HG03575 (cell line): ENCODE results near the gene ANO2.

ENCODE experiments used
- ATAC-seq: cut with Tn5 transposase; IDR thresholded peaks from one replicate; pipeline ENCODE4 v1.9.1; 2021; ENCODE audit not compliant: unreplicated experiment, insufficient number of reproducible peaks, low FRiP score; ENCODE audit errors: extremely low read depth

The ANO2 gene

DNA sequence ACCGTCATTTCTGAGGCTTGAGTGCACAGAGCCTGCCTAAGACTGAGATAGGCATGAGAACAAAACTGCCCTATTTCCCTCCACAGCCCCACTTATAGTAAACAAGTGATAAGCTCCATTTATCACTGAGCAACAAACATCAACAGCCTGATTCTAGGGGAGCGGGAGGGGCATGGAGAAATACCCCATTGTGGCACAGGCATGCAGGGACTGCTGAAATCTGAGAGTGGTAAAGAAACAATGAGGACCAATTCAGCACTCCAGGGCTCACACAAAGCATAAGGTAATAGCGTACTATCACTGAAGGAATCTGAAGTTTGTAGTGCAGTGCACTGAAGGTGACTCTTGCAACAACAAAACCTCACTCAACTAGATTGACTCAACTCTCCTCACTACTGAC lies 186.7 kb downstream of the ANO2 start:
- no peak for ATAC-seq

- ATAC-seq = no peak
These were observed 188.7 kb downstream of the ANO2 start for GRCh38 chr12:5756338-5756842.

DNA sequence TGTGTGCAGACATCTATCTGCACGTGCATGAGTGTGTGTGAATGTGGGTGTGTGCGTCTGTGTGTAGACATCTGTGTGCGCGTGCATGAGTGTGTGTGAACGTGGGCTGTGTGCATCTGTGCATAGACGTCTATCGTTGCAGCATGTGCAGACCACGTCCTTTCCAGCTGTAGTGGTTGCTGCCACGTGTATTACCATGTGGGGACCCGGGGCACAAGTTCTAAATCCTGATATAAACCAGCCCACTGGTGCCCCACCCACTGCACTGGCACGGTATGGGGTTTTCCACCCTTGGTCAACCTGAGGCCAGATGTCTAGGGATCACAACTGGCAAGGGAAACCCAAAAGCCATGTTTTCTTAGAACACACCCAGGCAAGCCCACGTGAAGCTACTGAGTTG lies 197.0 kb downstream of the ANO2 start:
- ATAC-seq = no peak

GRCh38 chr12:5746917-5747316 lies 198.1 kb downstream of the ANO2 start:
- no peak for ATAC-seq

- ATAC-seq = no peak
These were observed 198.8 kb downstream of the ANO2 start for GRCh38 chr12:5746036-5746908.

DNA sequence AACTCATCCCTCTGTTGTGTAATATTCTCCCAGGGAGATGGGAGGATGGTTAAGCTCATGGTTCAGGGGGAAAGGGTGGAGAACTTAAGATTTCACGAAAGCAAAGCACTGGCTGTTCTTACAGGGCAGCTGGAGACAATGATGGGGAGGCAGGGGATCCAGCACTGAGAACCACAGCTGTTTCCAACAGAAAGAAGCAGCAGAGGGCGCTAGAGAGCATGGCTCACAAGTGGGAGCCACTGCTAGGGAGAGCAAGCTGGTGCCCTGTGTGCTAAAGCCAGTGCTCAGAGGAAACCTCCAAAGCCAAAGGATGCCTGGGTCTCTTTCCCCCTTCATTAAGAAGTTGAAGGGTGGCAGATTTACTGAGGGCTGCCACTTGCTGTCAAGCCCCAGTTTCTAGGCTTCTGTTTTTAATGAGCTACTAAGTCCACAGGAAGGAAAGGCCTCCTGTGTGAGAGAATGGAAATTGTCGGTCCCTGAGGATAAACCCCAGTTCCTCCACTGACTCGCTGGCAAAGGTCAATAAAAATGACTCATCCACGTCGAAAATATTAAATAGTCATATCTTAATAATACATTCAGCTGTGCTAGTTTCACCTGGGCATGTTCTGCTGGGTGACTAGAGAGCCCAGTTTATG lies 199.7 kb downstream of the ANO2 start:
- ATAC-seq = no peak

DNA sequence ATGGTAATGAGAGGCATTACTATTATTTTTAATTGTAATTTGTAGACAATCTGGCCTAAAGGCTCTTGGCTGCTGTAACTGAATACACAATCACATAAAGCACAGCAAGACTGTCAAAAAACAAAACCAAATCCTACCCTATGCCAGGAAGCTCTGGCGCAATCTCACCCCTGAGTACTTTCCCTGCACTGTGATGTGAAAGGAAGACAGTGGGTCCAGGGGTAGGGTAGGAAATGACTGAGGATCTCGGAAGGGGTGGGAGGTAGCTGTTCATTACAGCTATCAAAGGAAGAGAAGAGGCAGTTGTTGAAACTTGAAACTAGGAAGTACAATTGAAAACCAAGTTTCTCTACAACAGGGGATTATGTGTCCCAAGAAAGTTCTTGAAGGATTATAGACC lies 202.8 kb downstream of the ANO2 start:
- ATAC-seq = no peak

GRCh38 chr12:5739917-5740316 lies 205.1 kb downstream of the ANO2 start:
- no peak for ATAC-seq

DNA sequence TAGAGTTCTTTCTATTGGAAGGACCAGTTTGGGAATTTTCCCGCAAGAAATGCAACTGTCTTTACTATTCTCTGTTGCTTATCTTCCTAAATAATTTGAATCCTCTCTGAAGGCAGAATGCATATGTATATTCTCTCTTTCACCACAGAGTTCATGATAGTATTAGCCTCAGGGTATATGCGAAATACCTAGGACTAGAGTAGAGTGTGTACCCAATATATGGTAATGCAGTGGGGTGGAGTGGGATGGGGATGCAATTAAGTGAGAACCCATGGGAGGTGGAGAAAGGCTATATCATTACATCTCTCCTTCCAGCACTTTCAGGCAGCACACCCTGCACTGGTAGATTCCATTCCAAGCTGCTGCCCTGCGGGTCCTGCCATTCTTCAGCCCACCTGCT lies 207.3 kb downstream of the ANO2 start:
- no peak for ATAC-seq

DNA sequence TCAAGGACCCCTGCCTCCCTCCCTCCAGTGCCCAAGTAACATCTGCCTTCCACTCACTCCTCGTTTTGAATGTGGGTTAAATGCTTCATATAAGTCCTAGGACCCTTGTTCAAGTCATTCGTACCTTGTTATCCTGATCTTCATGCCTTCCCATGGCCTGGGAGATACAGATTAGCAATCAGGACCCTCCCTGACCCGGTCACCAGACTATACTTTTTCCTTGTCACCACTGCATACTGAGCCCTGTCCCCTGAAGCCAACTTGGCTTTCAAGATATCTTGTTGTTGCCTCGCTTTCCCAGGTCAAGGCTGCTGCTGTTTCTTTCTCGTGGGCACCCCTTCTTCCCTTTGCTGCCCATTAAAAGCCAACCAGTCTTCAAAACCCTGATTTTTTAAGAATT lies 208.5 kb downstream of the ANO2 start:
- ATAC-seq = no peak

GRCh38 chr12:5736016-5736415 lies 209.0 kb downstream of the ANO2 start:
- no peak for ATAC-seq

GRCh38 chr12:5733916-5734315 lies 211.1 kb downstream of the ANO2 start:
- no peak for ATAC-seq

DNA sequence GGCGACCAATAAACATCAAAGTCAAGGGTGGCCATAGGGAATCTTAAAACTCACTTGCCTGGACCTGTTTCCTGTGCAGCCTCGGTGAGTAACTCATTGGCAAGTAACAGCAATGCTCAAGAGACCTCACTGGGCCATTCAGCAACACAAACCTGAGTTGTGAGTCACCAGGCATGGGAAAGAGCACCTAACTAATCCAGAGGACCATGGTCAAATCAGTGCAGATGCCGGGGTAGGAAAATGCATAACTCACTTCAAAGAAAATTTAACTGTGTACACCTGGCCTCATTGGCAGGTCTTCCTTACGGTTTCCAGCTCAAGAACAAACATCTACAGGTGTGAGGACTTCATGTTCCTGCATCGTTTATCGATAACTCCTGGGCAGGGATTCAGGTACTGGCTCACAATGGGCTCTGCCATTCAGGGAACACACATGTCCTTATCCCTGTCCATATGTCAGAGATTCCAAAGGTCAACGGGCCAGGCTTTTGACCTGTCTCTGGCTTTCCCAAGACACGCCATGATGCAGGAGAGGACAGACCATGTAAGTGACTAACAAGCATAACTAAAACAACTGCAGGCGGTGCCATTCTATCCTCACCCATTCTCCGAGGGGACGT lies 211.8 kb downstream of the ANO2 start:
- ATAC-seq = no peak

DNA sequence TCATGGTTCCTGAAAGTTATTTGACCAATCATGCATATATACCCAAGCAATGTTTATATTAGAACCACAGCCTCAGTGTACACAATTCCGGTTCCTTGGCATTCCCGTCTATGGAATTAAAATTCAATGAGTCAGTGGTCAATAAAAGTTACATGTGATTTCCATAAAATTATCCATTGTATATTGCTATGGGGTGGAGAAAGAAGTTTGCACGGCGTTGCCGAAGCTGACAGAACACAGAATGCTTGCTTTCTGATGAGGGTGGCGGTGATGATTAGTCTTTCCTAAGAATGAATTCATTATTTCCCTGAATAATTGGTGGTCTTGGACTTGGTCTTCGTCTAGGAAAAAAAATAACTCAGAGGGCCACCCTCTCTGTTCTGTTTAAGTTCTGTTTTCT lies 214.1 kb downstream of the ANO2 start:
- ATAC-seq = no peak

DNA sequence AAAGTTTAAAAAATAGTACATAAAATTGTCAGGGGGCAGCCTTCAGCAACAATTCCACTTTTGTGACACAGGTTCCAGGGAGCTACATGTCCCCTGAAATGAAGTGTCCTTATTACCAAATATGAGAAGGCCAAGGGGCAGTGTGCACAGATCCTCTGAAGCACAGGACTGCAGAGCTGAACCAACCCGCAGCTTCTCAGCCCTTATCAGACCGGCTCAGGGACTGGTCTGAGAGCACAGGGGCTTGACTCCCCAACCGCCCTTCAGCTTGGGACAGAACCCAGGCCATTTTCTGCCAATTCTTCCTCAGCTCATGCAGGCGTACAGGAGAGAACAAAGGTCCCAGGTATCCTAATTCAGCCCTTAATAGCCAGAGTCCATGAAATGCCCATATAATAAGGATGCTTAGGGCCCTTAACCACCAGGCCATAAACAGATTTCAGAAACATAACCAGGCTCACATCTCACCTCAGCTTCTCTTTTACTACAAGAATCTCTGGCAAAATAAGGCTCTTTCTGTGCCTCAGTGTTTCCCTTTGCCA lies 221.3 kb downstream of the ANO2 start:
- ATAC-seq = no peak

DNA sequence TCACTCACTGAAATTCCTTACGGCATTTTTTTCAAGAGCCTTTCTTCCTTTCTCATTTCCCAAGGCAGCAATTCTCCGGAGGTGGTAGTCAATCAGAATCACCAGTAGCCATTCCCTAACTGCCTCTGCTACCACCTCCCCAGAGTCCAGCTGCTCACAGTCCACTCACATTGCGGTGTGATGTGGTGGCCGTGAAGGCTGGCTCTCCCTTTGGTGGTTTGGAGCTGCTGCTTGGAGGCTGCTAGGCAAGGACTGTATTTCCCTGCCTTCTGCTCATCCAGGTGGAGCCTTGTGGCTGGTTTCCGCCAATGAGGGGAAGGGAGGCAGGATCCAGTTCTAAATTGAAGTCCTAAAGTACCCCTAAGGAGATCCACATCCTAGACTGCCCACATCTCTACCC lies 222.0 kb downstream of the ANO2 start:
- no peak for ATAC-seq

DNA sequence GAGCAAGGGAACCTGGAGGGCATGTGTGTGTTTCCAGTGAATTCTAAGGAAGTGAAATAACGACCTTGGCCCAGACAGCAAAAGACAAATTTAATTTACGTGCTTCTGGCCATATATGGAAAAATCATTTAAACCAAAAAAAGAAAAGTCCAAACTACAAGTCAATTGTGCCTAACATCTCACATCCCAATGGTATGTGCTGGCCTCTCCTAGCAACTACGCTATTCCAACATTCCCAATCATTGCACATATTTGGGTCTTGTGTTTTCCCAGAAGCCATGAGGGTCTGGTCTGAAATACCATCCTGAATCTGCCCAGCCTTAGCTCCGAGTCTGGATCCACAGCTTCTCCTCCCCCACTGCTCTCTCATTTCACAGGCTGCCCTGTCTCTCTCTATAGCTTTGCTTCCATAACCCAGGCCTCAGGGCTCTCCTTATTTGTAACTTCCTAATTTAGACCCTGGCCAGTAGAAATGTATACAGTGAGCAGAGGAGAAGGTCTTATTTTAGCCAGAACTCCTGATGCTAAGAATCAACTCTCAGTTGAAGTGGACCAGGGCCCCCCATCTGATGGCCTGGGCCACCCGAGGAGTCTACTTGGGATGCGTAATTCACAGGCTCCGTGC lies 224.6 kb downstream of the ANO2 start:
- no peak for ATAC-seq

DNA sequence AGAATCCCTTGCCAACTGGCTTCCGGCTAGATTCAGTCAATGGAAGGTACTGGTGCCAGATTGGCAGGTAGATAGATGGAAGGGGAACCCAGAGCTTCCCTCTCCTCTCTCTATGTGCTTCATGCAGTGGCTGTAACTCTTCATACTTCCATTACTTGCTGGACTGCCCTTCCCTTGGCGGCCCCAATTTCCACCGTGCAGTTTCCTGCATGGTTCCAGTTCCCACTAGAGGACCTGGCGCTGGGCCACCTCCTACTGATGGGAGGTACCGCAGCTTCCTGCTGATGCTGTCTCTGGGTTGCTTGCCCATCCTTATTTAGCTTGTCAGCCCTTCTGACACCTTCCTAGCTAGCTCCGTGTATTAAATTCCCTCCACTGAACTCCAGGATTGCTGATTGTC lies 226.4 kb downstream of the ANO2 start:
- no peak for ATAC-seq

DNA sequence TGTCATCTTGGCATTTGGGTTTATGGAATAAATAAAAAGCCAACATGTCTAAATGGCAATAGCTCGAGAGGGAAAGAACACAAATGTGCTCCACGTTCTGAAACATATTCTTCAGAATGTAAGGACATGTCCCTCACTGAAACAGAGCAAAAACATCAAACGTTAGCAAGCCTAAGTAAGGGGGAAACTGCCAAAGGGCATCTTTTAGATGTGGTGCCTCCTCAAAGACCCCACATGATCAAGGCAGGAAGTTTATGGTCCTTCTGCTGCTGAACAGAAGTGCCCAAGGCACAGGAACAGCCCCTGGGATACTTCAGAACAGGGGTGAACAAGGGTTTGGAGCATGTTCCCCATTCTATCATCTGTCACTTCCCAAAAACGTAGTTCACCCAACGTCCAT lies 227.0 kb downstream of the ANO2 start:
- no peak for ATAC-seq
